NCI-H128 (cell line): ENCODE data around the gene SEMA3C.

Source experiments
- DNase-seq: peaks from one replicate; lab custom pipeline; 2025; ENCODE audit not compliant: unreplicated experiment; lab: John Stamatoyannopoulos, UW

Gene SEMA3C

GRCh38 chr7:80918909-80919721 is at the start of gene SEMA3C:
TSS of gene SEMA3C (minus strand) at chr7:80919051. CDS start at chr7:80916781, 2,270 bp downstream.
- peak; percentile 27 for DNase-seq

- no peak for DNase-seq
Measured at GRCh38 chr7:80968606-80969005, 49.8 kb upstream of the SEMA3C start.

- DNase-seq: no peak
Measured at GRCh38 chr7:80967917-80968297, 49.1 kb upstream of the SEMA3C start.

- no peak for DNase-seq
Measured at GRCh38 chr7:80967071-80967916, 48.4 kb upstream of the SEMA3C start.

- no peak for DNase-seq
Measured at GRCh38 chr7:80960244-80960795, 41.5 kb upstream of the SEMA3C start.

- DNase-seq: no peak
Measured at GRCh38 chr7:80957226-80957777, 38.5 kb upstream of the SEMA3C start.

GRCh38 chr7:80954191-80954590 is 35.3 kb upstream of the SEMA3C start:
- no peak for DNase-seq

GRCh38 chr7:80950550-80950967 is 31.7 kb upstream of the SEMA3C start:
- no peak for DNase-seq

GRCh38 chr7:80949449-80949848 is 30.6 kb upstream of the SEMA3C start:
- DNase-seq: no peak

- DNase-seq: no peak
Measured at GRCh38 chr7:80946858-80947257, 28.0 kb upstream of the SEMA3C start.

- DNase-seq: no peak
Measured at GRCh38 chr7:80945976-80946375, 27.1 kb upstream of the SEMA3C start.

GRCh38 chr7:80943342-80943741 is 24.5 kb upstream of the SEMA3C start:
- no peak for DNase-seq

- no peak for DNase-seq
Measured at GRCh38 chr7:80942261-80943041, 23.6 kb upstream of the SEMA3C start.

GRCh38 chr7:80941208-80941758 is 22.4 kb upstream of the SEMA3C start:
- no peak for DNase-seq

GRCh38 chr7:80940539-80941207 is 21.8 kb upstream of the SEMA3C start:
- DNase-seq: no peak

GRCh38 chr7:80937336-80937735 is 18.5 kb upstream of the SEMA3C start:
- DNase-seq: no peak

GRCh38 chr7:80935991-80936780 is 17.3 kb upstream of the SEMA3C start:
- no peak for DNase-seq

GRCh38 chr7:80934321-80934720 is 15.5 kb upstream of the SEMA3C start:
- no peak for DNase-seq

GRCh38 chr7:80932536-80932935 is 13.7 kb upstream of the SEMA3C start:
- no peak for DNase-seq
